Heart right ventricle (tissue), 16 donors: ENCODE results near the gene DDA1. TPM values are rescaled to one million over a fixed set of nuclear protein-coding genes. Genes with fewer than 3 reads are reported as not detected.

Experiments used
- ATAC-seq, 8 donors: fragments of 200-7000 bp; cut with Tn5 transposase; one replicate each; pipeline ENCODE4 v1.9.1; 2020; ENCODE audit warnings: mild to moderate bottlenecking in 8 of 8, moderate library complexity in 8 of 8, moderate number of reproducible peaks in 1 of 8
- DNase-seq, 2 donors: peaks; one replicate each; pipeline ENCODE4 v3.0.0-alpha.2; 2020
- H3K27ac ChIP-seq, 10 donors: fragments of 200-600 bp; sonication (generic) in 2 of 10; one replicate each; pipeline versions ENCODE4 v1.5.0 to v1.8.0; 2020 to 2022; ENCODE audit warnings: mild to moderate bottlenecking in 3 of 10
- H3K27me3 ChIP-seq, 7 donors: fragments of 200-600 bp; one replicate each; pipeline ENCODE4 v1.8.0; 2021 to 2022; ENCODE audit warnings: mild to moderate bottlenecking in 2 of 7
- H3K36me3 ChIP-seq, 9 donors: fragments of 200-600 bp; sonication (generic) in 1 of 9; one replicate each; pipeline versions ENCODE4 v1.5.0 to v1.8.0; 2020 to 2022; ENCODE audit warnings: mild to moderate bottlenecking in 2 of 9
- H3K4me1 ChIP-seq, 9 donors: fragments of 200-600 bp; sonication (generic) in 1 of 9; one replicate each; pipeline versions ENCODE4 v1.5.0 to v1.8.0; 2020 to 2022; ENCODE audit warnings: mild to moderate bottlenecking in 4 of 9
- H3K4me3 ChIP-seq, 10 donors: fragments of 200-600 bp; sonication (generic) in 2 of 10; one replicate each; pipeline versions ENCODE4 v1.5.0 to v1.8.0; 2020 to 2022; ENCODE audit warnings: mild to moderate bottlenecking in 7 of 10, moderate library complexity in 2 of 10
- H3K9me3 ChIP-seq, 11 donors: fragments of 200-600 bp in 10 of 11; sonication (generic) in 2 of 11; one replicate each; pipeline versions ENCODE4 v1.5.0 to v1.8.0; 2013 to 2022; ENCODE audit warnings: mild to moderate bottlenecking in 2 of 11, control low read depth in 1 of 11, moderate library complexity in 1 of 11
- WGBS, 2 donors: extraction: QIAGEN DNeasy Blood & Tissue Kit; methylation state at CpG; one replicate each; pipeline ENCODE4 v1.1.7; 2013; ENCODE audit warnings: inconsistent platforms in 1 of 2; 5-methylcytosine and 5-hydroxymethylcytosine counted together
- intact Hi-C, 10 donors: fragments of 100-400 bp; cut with DNase I; formaldehyde crosslinking; loops; one replicate each; pipeline versions ENCODE4 v1.11.1 to v1.14.2; 2022
- polyA plus RNA-seq, 2 donors: library from polyadenylated mRNA; stranded (reverse); fragments of 200-250 nt; gene quantifications; one replicate each; pipeline ENCODE4 v1.2.3, GENCODE V29; 2013
- total RNA-seq, 10 donors: library from RNA; stranded (reverse); fragmentation: NEBNext Ultra II Directional in 3 of 10; extraction: Animal tissue kit (Norgen Biotek cat#: 25700) in 3 of 10; gene quantifications; one replicate each; pipeline versions ENCODE4 v1.2.1 to v1.2.4, GENCODE V29; 2021 to 2023
- TF ChIP-seq, protein P1 (sequence below), 9 donors: fragments of 200-600 bp; sonication (generic) in 2 of 9; IDR thresholded peaks; one replicate each; pipeline versions ENCODE4 v1.5.0 to v1.8.0; 2021 to 2022; ENCODE audit warnings: antibody characterized with exemption in 9 of 9, mild to moderate bottlenecking in 5 of 9, moderate library complexity in 1 of 9
- donor health status: Arrhythmogenic right ventricular cardiomyopathy.
- donor health status: ischemic (EF 13 %, LVEDD 7.1; RV severe dilation, severe dysfunction).
- donor health status: healthy with polysubstance abuse.
- donor health status: DM: no; HTN: yes; CAD: no.
- donor health status: DM: no; HTN: no; CAD: no.
- donor health status: ischemic (EF 25% LVEDD 6.9; RV normal size, moderate dysfunction).
- donor health status: ischemic (EF 25% LVEDD 5.7; RV mildly dilated, moderate dysfunction).
- donor health status: healthy.
- donor health status: DM: yes; HTN: yes; CAD: no.
- donor health status: Ischemic cardiomyopathy.
- donor health status: ischemic (EF 35%, LVEDD 5.7; RV mildly dilated, moderate dysfunction).
- donor health status: nonischemic (EF 11% LVEDD 7.7; RV severe dilation, severe dysfunction).
- donor health status: DM: yes; HTN: yes; CAD: no.
- donor health status: PGD.
- donor health status: ischemic (EF 29% LVEDD 5.4; RV normal size, mild dysfunction).
- donor health status: nonischemic (EF 23%, LVEDD 6.1; RV moderate dilation, normal function).

The DDA1 gene
- total and polyA plus RNA-seq, 12 donors: 20.4 to 85.7 (median 34.7) TPM

DNA sequence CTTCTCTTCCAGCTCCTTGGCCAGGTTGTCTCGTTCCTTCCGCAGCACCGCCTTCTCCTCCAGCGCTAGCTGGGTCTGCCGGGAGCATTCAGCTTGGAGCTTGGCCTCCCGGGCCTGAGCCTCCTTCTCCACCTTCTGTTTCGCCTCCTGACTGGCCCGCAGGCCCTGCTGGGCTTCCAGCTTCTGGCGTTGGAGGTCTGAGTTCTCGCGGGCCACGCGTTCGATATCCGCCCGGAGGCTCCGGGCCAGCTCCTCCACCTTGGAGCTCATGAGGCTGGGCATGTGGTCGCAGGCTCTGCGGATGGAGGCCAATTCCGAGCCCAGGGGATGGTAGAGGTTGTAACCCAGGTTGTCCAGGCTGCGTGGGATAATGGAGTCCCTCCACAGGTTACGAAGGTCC is 56.0 kb downstream of the DDA1 start:
- intact Hi-C loops: no loop called here
- 95 to 97% methylated on average over 22 of the region's 22 CpGs for WGBS, 2 donors
- Histone ChIP-seq H3K4me1 (peaks cover 0 to 10% (median 0%) of the 10 kb centered on the region in 9 donors), H3K9me3 (no peaks in the 10 kb centered on the region), H3K36me3 (no peaks in the 10 kb centered on the region), H3K4me3 (no peak overlapping the region), H3K27me3 (no peaks in the 10 kb centered on the region), H3K27ac (no peak overlapping the region)
- TF ChIP-seq, protein P1, sequence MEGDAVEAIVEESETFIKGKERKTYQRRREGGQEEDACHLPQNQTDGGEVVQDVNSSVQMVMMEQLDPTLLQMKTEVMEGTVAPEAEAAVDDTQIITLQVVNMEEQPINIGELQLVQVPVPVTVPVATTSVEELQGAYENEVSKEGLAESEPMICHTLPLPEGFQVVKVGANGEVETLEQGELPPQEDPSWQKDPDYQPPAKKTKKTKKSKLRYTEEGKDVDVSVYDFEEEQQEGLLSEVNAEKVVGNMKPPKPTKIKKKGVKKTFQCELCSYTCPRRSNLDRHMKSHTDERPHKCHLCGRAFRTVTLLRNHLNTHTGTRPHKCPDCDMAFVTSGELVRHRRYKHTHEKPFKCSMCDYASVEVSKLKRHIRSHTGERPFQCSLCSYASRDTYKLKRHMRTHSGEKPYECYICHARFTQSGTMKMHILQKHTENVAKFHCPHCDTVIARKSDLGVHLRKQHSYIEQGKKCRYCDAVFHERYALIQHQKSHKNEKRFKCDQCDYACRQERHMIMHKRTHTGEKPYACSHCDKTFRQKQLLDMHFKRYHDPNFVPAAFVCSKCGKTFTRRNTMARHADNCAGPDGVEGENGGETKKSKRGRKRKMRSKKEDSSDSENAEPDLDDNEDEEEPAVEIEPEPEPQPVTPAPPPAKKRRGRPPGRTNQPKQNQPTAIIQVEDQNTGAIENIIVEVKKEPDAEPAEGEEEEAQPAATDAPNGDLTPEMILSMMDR (IDR thresholded peaks at IDR 0.05): no peak
- DNase-seq (no peak), ATAC-seq (no peak)

DNA sequence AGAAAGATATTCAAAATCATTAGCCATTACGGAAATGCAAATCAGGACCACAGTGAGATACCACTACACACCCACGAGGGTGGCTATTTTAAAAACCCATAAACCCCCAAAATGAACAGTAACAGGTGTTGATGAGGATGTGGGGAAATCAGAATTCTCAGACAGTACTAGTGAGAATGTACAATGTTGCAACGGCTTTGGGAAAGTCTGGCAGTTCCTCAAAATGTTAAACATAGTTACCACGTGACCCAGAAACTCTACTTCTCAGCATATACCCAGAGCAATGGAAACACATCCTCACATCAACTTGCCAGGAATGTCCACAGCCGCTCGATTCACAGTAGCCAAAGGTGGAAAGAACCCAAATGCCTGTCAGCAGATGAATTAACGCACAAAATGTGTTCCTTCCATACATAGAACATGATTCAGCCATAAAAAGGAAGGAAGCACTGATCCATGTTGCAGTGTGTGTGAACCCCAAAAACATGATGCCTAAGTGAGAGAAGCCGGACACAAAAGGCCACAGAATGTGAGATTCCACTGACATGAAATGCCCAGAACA is 60.7 kb downstream of the DDA1 start:
- H3K27me3 ChIP-seq: no peaks in the 10 kb centered on the region
- DNase-seq (no peak), ATAC-seq (peak in 6 of 8 donors; percentile 39 to 76 (median 60))
- H3K4me1 ChIP-seq: peaks cover 0 to 13% (median 0%) of the 10 kb centered on the region in 9 donors
- intact Hi-C loops: no loop called here
- H3K4me3 ChIP-seq: no peak overlapping the region
- TF ChIP-seq, protein P1 (IDR thresholded peaks at IDR 0.05): no peak
- H3K27ac ChIP-seq: peak overlapping the region in 1 of 10 donors; percentile 49
- no peaks in the 10 kb centered on the region for H3K36me3 ChIP-seq
- WGBS, 2 donors: 31 to 41% methylated on average over 8 of the region's 8 CpGs
- no peaks in the 10 kb centered on the region for H3K9me3 ChIP-seq

Other genes starting within 250 kb of the DDA1 start
- gene HAUS8, start 234.1 kb upstream of the DDA1 start, total RNA-seq: 1 to 10 TPM; 2.0 to 9.1 (median 4.7) TPM
- 10 to 100 TPM in 1 of 2 donors, 1 to 10 TPM in 1; 4.4 to 10.2 TPM for gene HAUS8, start 234.1 kb upstream of the DDA1 start, polyA plus RNA-seq
- gene MYO9B, start 233.8 kb upstream of the DDA1 start, total RNA-seq: 10 to 100 TPM; 19.9 to 55.0 (median 27.5) TPM
- gene MYO9B, start 233.8 kb upstream of the DDA1 start, polyA plus RNA-seq: 10 to 100 TPM; 27.9 to 55.2 TPM
- 10 to 100 TPM; 25.1 to 36.6 (median 28.3) TPM for gene USE1, start 94.2 kb upstream of the DDA1 start, total RNA-seq
- 10 to 100 TPM; 48.6 to 67.6 TPM for gene USE1, start 94.2 kb upstream of the DDA1 start, polyA plus RNA-seq
- 10 to 100 TPM in 9 of 10 donors, 1 to 10 TPM in 1; 7.2 to 38.6 (median 15.0) TPM for gene OCEL1, start 83.3 kb upstream of the DDA1 start, total RNA-seq
- gene OCEL1, start 83.3 kb upstream of the DDA1 start, polyA plus RNA-seq: 10 to 100 TPM; 14.3 to 47.4 TPM
- gene NR2F6, start 63.6 kb upstream of the DDA1 start, total RNA-seq: 10 to 100 TPM; 34.5 to 79.7 (median 42.2) TPM
- gene NR2F6, start 63.6 kb upstream of the DDA1 start, polyA plus RNA-seq: 10 to 100 TPM; 32.0 to 46.1 TPM
- 10 to 100 TPM in 1 of 10 donors, 1 to 10 TPM in 9; 3.4 to 10.7 (median 6.6) TPM for gene USHBP1, start 44.8 kb upstream of the DDA1 start, total RNA-seq
- 10 to 100 TPM; 11.5 to 30.9 TPM for gene USHBP1, start 44.8 kb upstream of the DDA1 start, polyA plus RNA-seq
- gene BABAM1, start 42.1 kb upstream of the DDA1 start, total RNA-seq: 10 to 100 TPM; 64.5 to 83.4 (median 74.4) TPM
- 10 to 100 TPM; 68.9 to 88.2 TPM for gene BABAM1, start 42.1 kb upstream of the DDA1 start, polyA plus RNA-seq
- gene ANKLE1, start 27.7 kb upstream of the DDA1 start, total RNA-seq: under 1 TPM in 8 of 10 donors, not detected in 2; 0.09 to 0.85 (median 0.22) TPM
- under 1 TPM; 0.15 to 0.20 TPM for gene ANKLE1, start 27.7 kb upstream of the DDA1 start, polyA plus RNA-seq
- 10 to 100 TPM in 2 of 10 donors, 1 to 10 TPM in 8; 6.0 to 16.9 (median 7.9) TPM for gene ABHD8, start 6.1 kb upstream of the DDA1 start, total RNA-seq
- 10 to 100 TPM in 1 of 2 donors, 1 to 10 TPM in 1; 8.7 to 16.6 TPM for gene ABHD8, start 6.1 kb upstream of the DDA1 start, polyA plus RNA-seq
- gene MRPL34, start 3.7 kb upstream of the DDA1 start, total RNA-seq: 100 to 1,000 TPM; 122 to 259 (median 151) TPM
- gene MRPL34, start 3.7 kb upstream of the DDA1 start, polyA plus RNA-seq: 100 to 1,000 TPM; 157 to 301 TPM
- gene ANO8, start 25.3 kb downstream of the DDA1 start, total RNA-seq: 10 to 100 TPM in 3 of 10 donors, 1 to 10 TPM in 7; 6.2 to 11.7 (median 8.0) TPM
- gene ANO8, start 25.3 kb downstream of the DDA1 start, polyA plus RNA-seq: 10 to 100 TPM in 1 of 2 donors, 1 to 10 TPM in 1; 3.3 to 14.6 TPM
- 10 to 100 TPM in 4 of 10 donors, 1 to 10 TPM in 6; 8.0 to 12.4 (median 9.8) TPM for gene GTPBP3, start 28.0 kb downstream of the DDA1 start, total RNA-seq
- gene GTPBP3, start 28.0 kb downstream of the DDA1 start, polyA plus RNA-seq: 10 to 100 TPM in 1 of 2 donors, 1 to 10 TPM in 1; 8.9 to 12.8 TPM
- 10 to 100 TPM in 9 of 10 donors, 1 to 10 TPM in 1; 7.5 to 56.0 (median 22.1) TPM for gene PLVAP, start 67.8 kb downstream of the DDA1 start, total RNA-seq
- 10 to 100 TPM; 69.1 to 74.9 TPM for gene PLVAP, start 67.8 kb downstream of the DDA1 start, polyA plus RNA-seq
- gene CCDC194, start 84.6 kb downstream of the DDA1 start, total RNA-seq: under 1 TPM in 3 of 10 donors, not detected in 7; 0.44 to 0.51 (median 0.50) TPM
- gene CCDC194, start 84.6 kb downstream of the DDA1 start, polyA plus RNA-seq: 1 to 10 TPM in 1 of 2 donors, not detected in 1; 1.0 TPM
- gene BST2, start 96.1 kb downstream of the DDA1 start, total RNA-seq: 10 to 100 TPM; 22.7 to 73.5 (median 37.0) TPM
- 10 to 100 TPM; 32.0 to 75.4 TPM for gene BST2, start 96.1 kb downstream of the DDA1 start, polyA plus RNA-seq
- gene MVB12A, start 110.5 kb downstream of the DDA1 start, total RNA-seq: 10 to 100 TPM; 11.7 to 26.8 (median 13.4) TPM
- gene MVB12A, start 110.5 kb downstream of the DDA1 start, polyA plus RNA-seq: 10 to 100 TPM; 38.6 to 50.0 TPM
- gene TMEM221, start 139.1 kb downstream of the DDA1 start, total RNA-seq: under 1 TPM in 2 of 10 donors, not detected in 8; 0.12 to 0.20 TPM
- gene TMEM221, start 139.1 kb downstream of the DDA1 start, polyA plus RNA-seq: under 1 TPM in 1 of 2 donors, not detected in 1; 0.03 TPM
- under 1 TPM in 4 of 10 donors, not detected in 6; 0.42 to 0.80 (median 0.55) TPM for gene NXNL1, start 151.4 kb downstream of the DDA1 start, total RNA-seq
- 1 to 10 TPM in 1 of 2 donors, not detected in 1; 1.1 TPM for gene NXNL1, start 151.4 kb downstream of the DDA1 start, polyA plus RNA-seq
- gene SLC27A1, start 161.0 kb downstream of the DDA1 start, total RNA-seq: 10 to 100 TPM; 37.1 to 64.5 (median 47.2) TPM
- gene SLC27A1, start 161.0 kb downstream of the DDA1 start, polyA plus RNA-seq: 10 to 100 TPM; 16.0 to 78.3 TPM
- gene PGLS, start 202.1 kb downstream of the DDA1 start, total RNA-seq: 10 to 100 TPM; 16.2 to 45.4 (median 20.6) TPM
- gene PGLS, start 202.1 kb downstream of the DDA1 start, polyA plus RNA-seq: 10 to 100 TPM; 40.7 to 57.6 TPM
- gene COLGALT1, start 246.1 kb downstream of the DDA1 start, total RNA-seq: 10 to 100 TPM; 19.7 to 73.8 (median 29.3) TPM
- 10 to 100 TPM; 28.4 to 38.6 TPM for gene COLGALT1, start 246.1 kb downstream of the DDA1 start, polyA plus RNA-seq